ENCODE results near the gene CNTLN.
"Not testable (repeated sequence)": the region's sequence is repeated elsewhere in the genome, so short reads cannot be mapped to it uniquely, and the experiment has no call there.

The CNTLN gene

DNA sequence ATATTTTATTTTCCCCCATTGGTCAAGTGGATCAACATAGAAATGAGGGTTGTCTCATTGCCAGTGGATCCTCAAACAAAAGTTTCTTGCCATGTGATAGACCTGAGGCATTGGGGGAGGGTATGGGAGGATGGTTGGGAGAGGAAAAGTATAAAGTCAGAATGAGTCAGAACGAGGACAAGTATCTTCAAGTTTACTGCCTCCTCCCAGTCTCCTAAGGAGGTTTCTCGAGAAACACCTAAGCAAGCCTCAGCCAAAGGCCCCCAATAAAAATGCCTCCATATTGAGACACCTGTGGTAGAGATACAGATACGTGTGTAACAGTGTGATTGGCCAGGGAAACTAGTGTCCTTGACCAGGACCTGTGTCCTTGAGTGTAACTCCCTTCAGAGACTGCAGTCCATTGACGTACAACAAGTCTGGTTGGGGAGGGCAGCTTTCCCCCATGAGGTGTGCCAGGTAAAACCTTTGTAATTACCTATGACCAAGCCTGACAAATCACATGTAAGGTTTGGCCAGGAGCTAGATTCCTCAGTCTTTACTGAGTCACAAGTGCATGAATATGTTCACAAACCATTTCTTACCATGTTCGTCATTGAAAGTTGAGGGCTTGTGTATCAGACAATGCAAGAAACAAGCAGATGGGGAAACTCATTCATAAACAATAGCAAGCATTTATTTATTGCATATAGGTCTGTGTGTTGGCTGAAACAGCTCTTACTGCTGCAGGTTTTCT lies 245.5 kb downstream of the CNTLN start:
- DNase-seq (ENCODE audit: low spot score in 2 of 2): no peak

GRCh38 chr9:17387565-17387964 lies 252.7 kb downstream of the CNTLN start:
- H3K4me3 Mint-ChIP-seq: no peak overlapping the region
- no peaks in the 10 kb centered on the region for H3K4me1 Mint-ChIP-seq
- H3K27me3 Mint-ChIP-seq: no peaks in the 10 kb centered on the region
- H3K36me3 Mint-ChIP-seq: no peaks in the 10 kb centered on the region
- no peaks in the 10 kb centered on the region for H3K9me3 Mint-ChIP-seq
- DNase-seq (ENCODE audit: low spot score in 2 of 2) (no peak), ATAC-seq (ENCODE audit: low read depth) (no peak)
- no peak overlapping the region for H3K27ac Mint-ChIP-seq

More for the DNA sequence above, 245.5 kb downstream of the CNTLN start:
- no peak overlapping the region for H3K27ac Mint-ChIP-seq
- H3K36me3 Mint-ChIP-seq: no peaks in the 10 kb centered on the region
- ATAC-seq (ENCODE audit: low read depth): no peak
- H3K4me1 Mint-ChIP-seq: no peaks in the 10 kb centered on the region
- H3K9me3 Mint-ChIP-seq: no peaks in the 10 kb centered on the region
- H3K27me3 Mint-ChIP-seq: no peaks in the 10 kb centered on the region
- no peak overlapping the region for H3K4me3 Mint-ChIP-seq

GRCh38 chr9:17389026-17389425 lies 254.2 kb downstream of the CNTLN start:
- Mint-ChIP-seq H3K9me3 (no peaks in the 10 kb centered on the region), H3K27me3 (no peaks in the 10 kb centered on the region), H3K4me1 (no peaks in the 10 kb centered on the region), H3K4me3 (no peak overlapping the region), H3K27ac (no peak overlapping the region), H3K36me3 (no peaks in the 10 kb centered on the region)
- no peak for DNase-seq (ENCODE audit: low spot score in 2 of 2)
- ATAC-seq (ENCODE audit: low read depth): no peak

GRCh38 chr9:17394881-17395510 lies 260.2 kb downstream of the CNTLN start:
- no peak overlapping the region for H3K4me3 Mint-ChIP-seq
- DNase-seq (ENCODE audit: low spot score in 2 of 2): no peak
- H3K4me1 Mint-ChIP-seq: no peaks in the 10 kb centered on the region

GRCh38 chr9:17397166-17397728 lies 262.4 kb downstream of the CNTLN start:
- not testable (repeated sequence) for H3K36me3 Mint-ChIP-seq; H3K4me1 Mint-ChIP-seq; H3K27ac Mint-ChIP-seq; H3K27me3 Mint-ChIP-seq; H3K9me3 Mint-ChIP-seq; ATAC-seq (ENCODE audit: low read depth); H3K4me3 Mint-ChIP-seq; DNase-seq (ENCODE audit: low spot score in 2 of 2)

More at GRCh38 chr9:17394881-17395510, 260.2 kb downstream of the CNTLN start:
- no peak for ATAC-seq (ENCODE audit: low read depth)
- no peaks in the 10 kb centered on the region for H3K36me3 Mint-ChIP-seq
- no peaks in the 10 kb centered on the region for H3K27me3 Mint-ChIP-seq
- peaks cover 4% of the 10 kb centered on the region for H3K9me3 Mint-ChIP-seq
- no peak overlapping the region for H3K27ac Mint-ChIP-seq

- Mint-ChIP-seq H3K4me1 (no peaks in the 10 kb centered on the region), H3K36me3 (no peaks in the 10 kb centered on the region), H3K27me3 (no peaks in the 10 kb centered on the region), H3K27ac (no peak overlapping the region), H3K4me3 (no peak overlapping the region), H3K9me3 (peaks cover 6% of the 10 kb centered on the region)
- DNase-seq (ENCODE audit: low spot score in 2 of 2): no peak
- ATAC-seq (ENCODE audit: low read depth): no peak
Measured at GRCh38 chr9:17398350-17398749, 263.5 kb downstream of the CNTLN start.

DNA sequence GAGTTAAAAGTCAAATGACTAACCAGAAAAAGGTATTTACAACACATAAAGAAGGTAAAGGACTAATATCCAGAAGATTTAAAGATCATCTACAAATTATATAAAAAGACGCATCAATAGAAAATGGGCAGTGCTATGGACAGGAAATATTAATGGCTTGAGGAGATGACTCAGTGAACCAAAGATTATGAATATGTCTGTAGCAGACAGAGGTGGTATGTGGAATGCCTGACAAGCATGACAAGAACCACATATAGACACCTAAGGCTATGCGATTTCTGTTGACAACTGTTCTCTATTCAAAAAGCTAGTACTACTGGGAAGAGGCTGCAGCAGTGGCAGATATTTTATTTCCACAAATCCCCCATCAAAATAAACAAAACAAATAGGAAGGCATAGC lies 267.0 kb downstream of the CNTLN start:
- peaks cover 5% of the 10 kb centered on the region for H3K9me3 Mint-ChIP-seq
- no peaks in the 10 kb centered on the region for H3K4me1 Mint-ChIP-seq
- no peak overlapping the region for H3K4me3 Mint-ChIP-seq
- no peak for DNase-seq (ENCODE audit: low spot score in 2 of 2)
- no peak overlapping the region for H3K27ac Mint-ChIP-seq
- H3K27me3 Mint-ChIP-seq: no peaks in the 10 kb centered on the region
- H3K36me3 Mint-ChIP-seq: no peaks in the 10 kb centered on the region
- no peak for ATAC-seq (ENCODE audit: low read depth)

DNA sequence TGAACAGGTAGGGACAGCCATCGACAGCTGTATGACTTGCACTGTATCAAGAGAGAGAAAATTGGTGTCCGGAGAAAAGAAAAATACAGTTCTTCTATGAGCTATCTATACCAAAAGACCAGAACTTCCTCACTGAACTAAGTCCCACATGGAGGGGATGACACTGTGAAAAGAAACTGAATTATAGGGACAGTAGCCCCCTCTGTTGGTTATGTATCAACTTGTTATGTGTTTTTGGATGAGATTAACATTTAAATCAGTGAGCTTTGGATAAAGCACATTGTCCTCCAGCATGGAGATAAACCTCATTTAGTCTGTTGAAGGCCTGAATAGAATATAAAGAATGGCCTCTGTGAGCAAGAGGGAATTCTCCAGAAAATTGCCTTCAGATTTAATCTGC lies 267.5 kb downstream of the CNTLN start:
- Mint-ChIP-seq H3K27ac (no peak overlapping the region), H3K27me3 (no peaks in the 10 kb centered on the region), H3K36me3 (no peaks in the 10 kb centered on the region), H3K4me3 (no peak overlapping the region), H3K4me1 (no peaks in the 10 kb centered on the region), H3K9me3 (peaks cover 5% of the 10 kb centered on the region)
- no peak for ATAC-seq (ENCODE audit: low read depth)
- DNase-seq (ENCODE audit: low spot score in 2 of 2): no peak

DNA sequence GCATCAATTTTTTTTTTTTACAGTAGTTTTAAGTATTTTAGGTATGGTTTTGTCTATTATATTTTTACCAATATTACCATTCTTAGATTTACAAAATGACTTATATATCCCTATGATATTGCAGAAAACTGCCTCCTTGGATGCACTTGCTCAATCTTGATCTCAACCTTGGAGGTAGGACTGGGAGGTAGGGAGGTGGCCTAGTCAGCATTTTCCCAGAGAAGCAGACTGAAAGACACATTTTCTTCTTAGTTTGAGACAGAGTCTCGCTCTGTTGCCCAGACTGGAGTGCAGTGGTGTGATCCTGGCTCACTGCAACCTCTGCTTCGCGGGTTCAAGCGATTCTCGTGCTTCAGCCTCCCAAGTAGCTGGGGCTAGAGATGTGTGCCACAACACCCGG lies 268.7 kb downstream of the CNTLN start:
- no peak overlapping the region for H3K4me3 Mint-ChIP-seq
- no peak overlapping the region for H3K27ac Mint-ChIP-seq
- no peak for DNase-seq (ENCODE audit: low spot score in 2 of 2)
- no peaks in the 10 kb centered on the region for H3K36me3 Mint-ChIP-seq
- H3K4me1 Mint-ChIP-seq: no peaks in the 10 kb centered on the region
- no peaks in the 10 kb centered on the region for H3K27me3 Mint-ChIP-seq
- H3K9me3 Mint-ChIP-seq: peaks cover 2% of the 10 kb centered on the region
- no peak for ATAC-seq (ENCODE audit: low read depth)

DNA sequence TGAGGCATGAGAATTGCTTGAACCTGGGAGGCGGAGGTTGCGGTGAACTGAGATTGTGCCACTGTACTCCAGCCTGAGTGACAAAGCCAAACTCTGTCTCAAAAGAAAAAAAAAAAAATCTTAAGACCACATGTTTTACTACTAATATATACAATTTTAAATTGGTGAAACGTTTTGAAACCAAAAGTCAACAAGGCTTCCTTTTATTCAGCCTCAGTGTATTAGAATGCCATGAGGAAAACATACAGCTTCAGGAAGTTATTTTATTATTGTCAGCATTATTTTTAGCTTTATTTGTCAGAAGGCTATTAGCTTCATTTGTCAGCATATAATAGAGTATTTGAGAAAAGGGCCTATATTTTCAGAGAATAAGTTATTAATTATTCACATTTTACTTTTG lies 280.1 kb downstream of the CNTLN start:
- H3K27ac Mint-ChIP-seq: no peak overlapping the region
- no peaks in the 10 kb centered on the region for H3K9me3 Mint-ChIP-seq
- ATAC-seq (ENCODE audit: low read depth): no peak
- H3K36me3 Mint-ChIP-seq: no peaks in the 10 kb centered on the region
- no peak overlapping the region for H3K4me3 Mint-ChIP-seq
- DNase-seq (ENCODE audit: low spot score in 2 of 2): no peak
- no peaks in the 10 kb centered on the region for H3K4me1 Mint-ChIP-seq
- H3K27me3 Mint-ChIP-seq: no peaks in the 10 kb centered on the region

GRCh38 chr9:17422994-17423680 lies 288.3 kb downstream of the CNTLN start:
- H3K36me3 Mint-ChIP-seq: no peaks in the 10 kb centered on the region

GRCh38 chr9:17423681-17424011 lies 288.8 kb downstream of the CNTLN start:
- Mint-ChIP-seq H3K4me1 (no peaks in the 10 kb centered on the region), H3K27ac (no peak overlapping the region), H3K27me3 (no peaks in the 10 kb centered on the region), H3K4me3 (no peak overlapping the region), H3K9me3 (no peaks in the 10 kb centered on the region), H3K36me3 (no peaks in the 10 kb centered on the region)
- ATAC-seq (ENCODE audit: low read depth): no peak
- DNase-seq (ENCODE audit: low spot score in 2 of 2): no peak

More at GRCh38 chr9:17422994-17423680, 288.3 kb downstream of the CNTLN start:
- ATAC-seq (ENCODE audit: low read depth) (no peak), DNase-seq (ENCODE audit: low spot score in 2 of 2) (no peak)
- no peaks in the 10 kb centered on the region for H3K27me3 Mint-ChIP-seq
- no peak overlapping the region for H3K4me3 Mint-ChIP-seq
- no peaks in the 10 kb centered on the region for H3K9me3 Mint-ChIP-seq
- no peaks in the 10 kb centered on the region for H3K4me1 Mint-ChIP-seq
- no peak overlapping the region for H3K27ac Mint-ChIP-seq

DNA sequence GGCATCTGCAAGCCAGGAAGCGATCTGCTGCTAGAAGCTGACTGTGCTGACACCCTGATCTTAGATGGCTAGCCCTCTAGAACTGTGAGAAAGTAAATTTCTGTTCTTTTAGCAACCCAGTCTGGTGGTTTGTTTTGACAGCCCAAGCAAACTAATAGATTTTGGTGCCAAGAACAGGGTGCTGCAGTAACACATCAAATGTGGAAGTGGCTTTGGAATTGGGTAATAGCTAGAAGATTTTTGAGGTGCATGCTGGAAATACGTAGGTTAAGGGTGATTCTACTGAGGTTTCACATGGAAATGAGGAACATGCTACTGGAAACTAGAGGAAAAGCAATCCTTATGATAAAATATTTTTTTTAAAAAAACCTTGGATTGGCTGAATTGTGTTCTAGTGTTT lies 290.5 kb downstream of the CNTLN start:
- no peaks in the 10 kb centered on the region for H3K27me3 Mint-ChIP-seq
- no peaks in the 10 kb centered on the region for H3K9me3 Mint-ChIP-seq
- DNase-seq (ENCODE audit: low spot score in 2 of 2) (no peak), ATAC-seq (ENCODE audit: low read depth) (no peak)
- no peak overlapping the region for H3K4me3 Mint-ChIP-seq
- H3K4me1 Mint-ChIP-seq: no peaks in the 10 kb centered on the region
- no peaks in the 10 kb centered on the region for H3K36me3 Mint-ChIP-seq
- H3K27ac Mint-ChIP-seq: no peak overlapping the region

- Mint-ChIP-seq H3K27ac (no peak overlapping the region), H3K36me3 (no peaks in the 10 kb centered on the region), H3K4me3 (no peak overlapping the region), H3K4me1 (no peaks in the 10 kb centered on the region), H3K9me3 (peaks cover 6% of the 10 kb centered on the region), H3K27me3 (no peaks in the 10 kb centered on the region)
- no peak for ATAC-seq (ENCODE audit: low read depth)
- DNase-seq (ENCODE audit: low spot score in 2 of 2): no peak
Measured at GRCh38 chr9:17433526-17433925, 298.7 kb downstream of the CNTLN start.

All from memory B cell (primary cell).